Coronary artery (tissue), 2 donors: ENCODE results near the gene DEXI.

ENCODE experiments used
- DNase-seq: peaks from one replicate; pipeline ENCODE4 v3.0.0-alpha.2; 2017; ENCODE audit warnings: low spot score
- H3K27ac ChIP-seq, 2 donors: fragments of 200-600 bp; sonication (generic); one replicate each; pipeline ENCODE4 v1.5.1; 2016 to 2019
- H3K4me3 ChIP-seq: fragments of 200-600 bp; sonication (generic); 2 replicates; pipeline ENCODE4 v1.5.1; 2016; ENCODE audit warnings: mild to moderate bottlenecking, moderate library complexity
- CTCF ChIP-seq: fragments of 200-600 bp; sonication (generic); IDR thresholded peaks from one replicate; pipeline ENCODE4 v1.5.1; 2019; ENCODE audit warnings: antibody characterized with exemption

Gene DEXI

GRCh38 chr16:10897134-10897533 is 45.1 kb downstream of the DEXI start:
- TF ChIP-seq CTCF, result no peak
- no peak for DNase-seq
- Histone ChIP-seq H3K27ac (no peak overlapping the region), H3K4me3 (no peak overlapping the region)

- no peak for TF ChIP-seq CTCF
- H3K27ac ChIP-seq, result no peak overlapping the region
- no peak overlapping the region for H3K4me3 ChIP-seq
- DNase-seq, result no peak
Observed at GRCh38 chr16:10896723-10897122, 45.5 kb downstream of the DEXI start.

GRCh38 chr16:10896165-10896564 is 46.1 kb downstream of the DEXI start:
- TF ChIP-seq CTCF, result no peak
- H3K27ac ChIP-seq, result no peak overlapping the region
- no peak for DNase-seq
- H3K4me3 ChIP-seq, result no peak overlapping the region

GRCh38 chr16:10895053-10895946 is 47.0 kb downstream of the DEXI start:
- TF ChIP-seq CTCF, result no peak
- H3K27ac ChIP-seq, result no peak overlapping the region

GRCh38 chr16:10892782-10893318 is 49.4 kb downstream of the DEXI start:
- DNase-seq, result no peak
- no peak overlapping the region for H3K4me3 ChIP-seq
- no peak overlapping the region for H3K27ac ChIP-seq
- TF ChIP-seq CTCF, result no peak

More at GRCh38 chr16:10895053-10895946, 47.0 kb downstream of the DEXI start:
- no peak for DNase-seq
- H3K4me3 ChIP-seq, result no peak overlapping the region

- no peak for TF ChIP-seq CTCF
- no peak overlapping the region for H3K4me3 ChIP-seq
- no peak overlapping the region for H3K27ac ChIP-seq
- no peak for DNase-seq
Observed at GRCh38 chr16:10889855-10890254, 52.4 kb downstream of the DEXI start.
